ENCODE data around the gene FOXN3.

DNA sequence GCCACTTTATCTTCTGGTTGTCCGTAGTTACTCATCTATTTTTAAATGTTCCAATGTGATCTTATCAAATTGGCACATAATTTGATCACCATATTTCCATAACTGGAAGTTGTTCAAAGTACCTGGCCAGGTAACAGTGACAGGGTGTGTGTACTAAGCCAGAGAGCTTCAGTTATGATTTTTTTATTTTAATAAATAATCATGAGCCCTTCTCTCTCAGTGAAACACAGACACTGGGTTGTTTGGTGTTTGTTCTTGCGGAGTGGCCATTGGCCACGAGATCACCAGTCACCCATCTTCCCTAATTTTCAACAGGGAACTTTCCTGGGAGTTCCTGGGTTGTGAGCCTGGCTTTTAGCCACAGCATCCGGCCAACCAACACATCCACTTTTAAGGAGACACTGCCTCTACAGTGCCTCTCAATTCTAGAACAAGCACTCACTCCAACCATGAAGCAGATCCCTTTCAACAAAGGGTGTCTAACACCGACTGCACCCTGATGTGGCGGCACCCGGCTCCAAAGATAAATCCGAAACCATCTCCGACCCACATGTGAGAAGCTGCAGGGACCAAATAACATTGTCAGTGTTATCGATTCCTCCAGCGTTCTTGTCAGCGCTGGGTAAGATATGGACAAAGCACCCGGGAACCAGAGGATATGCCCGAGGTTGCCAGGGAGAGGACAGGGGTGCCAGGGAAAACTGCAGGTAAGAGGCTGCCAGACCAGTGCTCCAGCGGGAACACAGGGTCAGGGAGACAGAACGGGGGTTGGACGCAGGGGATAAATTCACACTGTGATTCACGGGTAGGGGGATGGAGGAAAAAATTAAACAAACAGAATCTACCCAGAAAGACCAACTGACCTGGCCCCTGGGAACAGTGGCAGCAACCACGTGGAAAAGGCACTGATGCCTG is 49.9 kb downstream of the FOXN3 start:
- TF ChIP-seq CTCF (IDR thresholded peaks at IDR 0.05) (no peak), POLR2A (IDR thresholded peaks at IDR 0.05) (no peak)
